GM12873 (cell line): Measurements from ENCODE around the gene SGK1.

Experiments
- CTCF ChIP-seq: IDR thresholded peaks from 2 replicates; pipeline ENCODE4 v1.5.1; 2012; ENCODE audit warnings: low read depth, mild to moderate bottlenecking, moderate library complexity, low read length, control low read depth; ENCODE audit not compliant: insufficient read depth; ENCODE audit errors: missing control alignments

SGK1 gene

GRCh38 chr6:134316733-134317431 is 1.0 kb downstream of the SGK1 start:
- no peak for TF ChIP-seq CTCF

DNA sequence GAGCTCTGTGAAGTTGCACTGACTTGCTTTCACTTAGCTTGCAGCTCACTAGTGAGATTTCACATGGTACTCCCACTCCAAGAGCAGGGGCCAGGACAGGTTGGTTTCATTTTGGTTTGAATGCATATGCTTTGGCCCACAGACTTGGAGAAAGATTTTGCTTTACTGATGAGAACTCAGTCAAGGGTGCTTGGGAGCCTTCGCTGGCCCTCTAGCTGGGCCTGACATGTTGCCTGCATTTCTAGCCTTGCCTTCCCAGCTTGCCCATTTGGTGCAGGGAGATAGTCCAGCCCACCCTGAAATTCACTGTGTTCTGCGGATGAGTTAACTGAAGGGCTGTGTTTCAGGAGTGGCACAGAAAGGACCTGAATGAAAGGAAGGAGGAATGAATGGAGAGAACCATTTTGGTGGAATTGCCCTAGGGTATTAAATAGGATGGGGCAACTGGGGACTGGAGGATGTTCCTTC is 1.9 kb downstream of the SGK1 start:
- no peak for TF ChIP-seq CTCF

- TF ChIP-seq CTCF = no peak
These were observed 2.7 kb downstream of the SGK1 start for GRCh38 chr6:134315189-134315588.

DNA sequence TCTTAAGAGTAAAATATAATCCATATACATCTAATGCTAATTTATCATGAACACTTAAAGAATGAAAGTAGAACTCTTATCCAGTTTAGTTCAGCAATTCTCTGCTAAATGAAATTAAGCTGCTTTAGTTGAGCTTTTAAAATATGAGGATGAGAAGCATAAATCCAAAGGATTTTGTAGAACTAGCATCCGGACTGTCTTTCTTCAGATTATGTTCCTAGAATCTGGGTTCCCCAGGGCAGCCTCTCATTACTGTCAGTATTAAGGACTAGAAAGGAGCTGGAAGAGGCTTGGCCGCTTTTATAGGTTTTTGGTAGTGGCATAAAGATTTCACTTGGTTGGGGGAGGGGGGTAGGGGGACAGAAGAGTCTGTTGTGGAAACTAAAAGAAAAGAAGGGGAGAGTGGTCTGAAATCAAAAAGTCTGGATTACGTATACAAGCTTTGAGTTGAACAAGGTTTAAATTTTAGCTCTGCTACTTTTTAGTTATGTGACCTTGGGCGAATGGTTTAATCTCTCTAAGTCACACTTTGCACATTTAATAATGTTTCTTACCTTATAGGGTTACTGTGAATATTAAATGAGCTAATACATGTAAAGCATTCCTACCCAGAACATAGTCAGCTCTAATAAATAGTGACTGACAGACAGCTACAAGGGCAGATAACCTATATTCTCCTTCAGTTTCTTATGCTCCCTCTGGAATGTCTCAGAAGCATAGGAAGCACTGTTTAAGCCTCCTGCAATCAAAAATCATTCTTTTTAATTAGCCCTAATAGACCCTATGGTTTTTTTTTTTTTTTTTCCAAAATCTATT is 3.7 kb downstream of the SGK1 start:
- no peak for TF ChIP-seq CTCF

GRCh38 chr6:134312038-134312660 is 5.8 kb downstream of the SGK1 start:
- TF ChIP-seq CTCF = no peak

- TF ChIP-seq CTCF = no peak
These were observed 7.1 kb downstream of the SGK1 start for GRCh38 chr6:134310817-134311216.
